Neuronal stem cell (in vitro differentiated cells): Measurements from ENCODE around the gene RNF220.

Experiments used
- DNase-seq: peaks from one replicate; pipeline ENCODE4 v3.0.0-alpha.2; 2013; ENCODE audit warnings: low spot score
- H2AFZ ChIP-seq: one replicate; pipeline ENCODE4 v1.6.1; 2013; ENCODE audit warnings: mild to moderate bottlenecking, low read length, inconsistent platforms
- H2AK5ac ChIP-seq: 2 replicates; pipeline ENCODE4 v1.6.1; 2013; ENCODE audit warnings: low read depth, mild to moderate bottlenecking, inconsistent platforms, low read length, moderate library complexity, mixed read lengths
- H2BK120ac ChIP-seq: 2 replicates; pipeline ENCODE4 v1.6.1; 2013; ENCODE audit warnings: low read depth, mild to moderate bottlenecking, inconsistent platforms, low read length, moderate library complexity, mixed read lengths
- H2BK12ac ChIP-seq: one replicate; pipeline ENCODE4 v1.6.1; 2013; ENCODE audit warnings: low read length, inconsistent platforms
- H2BK15ac ChIP-seq: 2 replicates; pipeline ENCODE4 v1.6.1; 2013; ENCODE audit warnings: mild to moderate bottlenecking, low read length, inconsistent platforms, mixed read lengths
- H2BK5ac ChIP-seq: one replicate; pipeline ENCODE4 v1.6.1; 2013; ENCODE audit warnings: inconsistent platforms, mild to moderate bottlenecking, low read length, moderate library complexity
- H3K14ac ChIP-seq: one replicate; pipeline ENCODE4 v1.6.1; 2013; ENCODE audit warnings: low read length, inconsistent platforms
- H3K18ac ChIP-seq: 2 replicates; pipeline ENCODE4 v1.6.1; 2013; ENCODE audit warnings: low read length, inconsistent platforms
- H3K23ac ChIP-seq: 2 replicates; pipeline ENCODE4 v1.6.1; 2013; ENCODE audit warnings: low read depth, mild to moderate bottlenecking, mixed read lengths, low read length, inconsistent platforms; ENCODE audit not compliant: poor library complexity
- H3K27ac ChIP-seq: replicated peaks from 3 replicates; pipeline ENCODE4 v1.5.1; 2013; ENCODE audit warnings: low read length, inconsistent platforms
- H3K27me3 ChIP-seq, 3 experiments: 2 replicates each; pipeline ENCODE4 v1.6.1; 2013; ENCODE audit warnings: low read length in 3 of 3, mild to moderate bottlenecking in 2 of 3, inconsistent platforms in 1 of 3, low read depth in 1 of 3, mixed read lengths in 1 of 3, moderate library complexity in 1 of 3; ENCODE audit not compliant: control insufficient read depth in 3 of 3, insufficient read depth in 3 of 3
- H3K36me3 ChIP-seq, 2 donors: replicated peaks in 1 of 2; 2 replicates each; pipeline ENCODE4 v1.6.1; 2013; ENCODE audit warnings: low read length in 2 of 2; ENCODE audit not compliant: control insufficient read depth in 2 of 2, insufficient read depth in 2 of 2
- H3K4ac ChIP-seq: 2 replicates; pipeline ENCODE4 v1.6.1; 2013; ENCODE audit warnings: inconsistent platforms, mild to moderate bottlenecking, low read length, moderate library complexity
- H3K4me1 ChIP-seq, 2 donors: 1 replicate in 1 of 2; 2 replicates in 1 of 2; pipeline ENCODE4 v1.6.1; 2013; ENCODE audit warnings: low read length in 2 of 2, low read depth in 1 of 2; ENCODE audit not compliant: control insufficient read depth in 2 of 2, insufficient read depth in 1 of 2
- H3K4me2 ChIP-seq: one replicate; pipeline ENCODE4 v1.6.1; 2013; ENCODE audit warnings: mild to moderate bottlenecking, low read length, inconsistent platforms; ENCODE audit not compliant: insufficient read depth, poor library complexity, severe bottlenecking
- H3K4me3 ChIP-seq, 2 donors: 2 replicates each; pipeline ENCODE4 v1.5.1; 2013; ENCODE audit warnings: low read length in 2 of 2, mild to moderate bottlenecking in 2 of 2, inconsistent platforms in 1 of 2, moderate library complexity in 1 of 2
- H3K79me1 ChIP-seq: one replicate; pipeline ENCODE4 v1.6.1; 2013; ENCODE audit warnings: low read depth, mild to moderate bottlenecking, inconsistent platforms, low read length, moderate library complexity
- H3K9ac ChIP-seq: one replicate; pipeline ENCODE4 v1.6.1; 2013; ENCODE audit warnings: mild to moderate bottlenecking, low read depth, low read length, inconsistent platforms; ENCODE audit not compliant: poor library complexity
- H3K9me3 ChIP-seq, 2 donors: replicated peaks in 1 of 2; 2 replicates each; pipeline versions ENCODE3 to v1.6.1; 2013; ENCODE audit warnings: low read length in 2 of 2, mild to moderate bottlenecking in 2 of 2, inconsistent platforms in 1 of 2, low read depth in 1 of 2, mixed read lengths in 1 of 2, moderate library complexity in 1 of 2; ENCODE audit not compliant: control insufficient read depth in 2 of 2, insufficient read depth in 1 of 2
- H4K8ac ChIP-seq: one replicate; pipeline ENCODE4 v1.6.1; 2013; ENCODE audit warnings: low read depth, mild to moderate bottlenecking, inconsistent platforms, low read length, moderate library complexity
- H4K91ac ChIP-seq: one replicate; pipeline ENCODE4 v1.6.1; 2013; ENCODE audit warnings: low read length, low read depth, mild to moderate bottlenecking, inconsistent platforms; ENCODE audit not compliant: poor library complexity
- WGBS, 2 donors: extraction: QIAGEN DNeasy Blood & Tissue Kit; methylation state at CpG; one replicate each; pipeline ENCODE4 v1.1.7; 2013; ENCODE audit warnings: missing lambda C conversion rate in 2 of 2, mixed read lengths in 1 of 2; ENCODE audit not compliant: insufficient read length in 2 of 2, insufficient replicate concordance in 1 of 2; ENCODE audit errors: extremely low coverage in 2 of 2; 5-methylcytosine and 5-hydroxymethylcytosine counted together

The RNF220 gene

DNA sequence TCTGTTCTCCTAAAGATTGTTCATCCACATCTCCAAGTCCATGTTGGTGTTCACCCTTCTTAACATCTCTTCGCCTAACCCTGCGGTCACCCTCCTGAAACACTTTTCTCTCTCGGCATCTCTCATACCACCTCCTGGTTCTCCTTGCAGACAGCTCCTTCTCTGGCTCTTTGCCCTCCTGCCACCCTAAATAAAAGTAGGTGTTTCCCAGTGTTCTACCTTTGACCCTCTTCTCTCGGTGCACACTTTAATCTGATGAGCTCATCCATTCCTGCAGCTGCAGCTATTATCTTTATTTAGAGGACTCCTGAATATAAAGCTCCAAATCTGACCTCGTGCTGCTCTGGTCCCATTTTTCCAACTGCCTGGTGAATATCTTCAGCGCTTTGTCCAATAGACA lies 142.3 kb downstream of the RNF220 start:
- Histone ChIP-seq H4K91ac (no peak overlapping the region), H2BK15ac (no peak overlapping the region), H3K36me3 (peaks cover 0 to 28% of the 10 kb centered on the region in 2 donors), H3K23ac (no peak overlapping the region), H4K8ac (no peak overlapping the region), H3K4ac (no peak overlapping the region), H3K27ac (no peak overlapping the region), H2AFZ (no peak overlapping the region), H3K18ac (no peak overlapping the region), H3K27me3 (peaks cover 2 to 55% (median 2%) of the 10 kb centered on the region in 3 experiments), H2BK5ac (no peak overlapping the region), H3K9me3 (peaks cover 2 to 7% of the 10 kb centered on the region in 2 donors), H2BK12ac (no peak overlapping the region), H3K4me3 (no peak overlapping the region), H3K4me1 (peaks cover 12 to 14% of the 10 kb centered on the region in 2 donors), H3K4me2 (no peak overlapping the region), H3K79me1 (no peaks in the 10 kb centered on the region), H2BK120ac (no peak overlapping the region), H2AK5ac (no peak overlapping the region), H3K9ac (no peak overlapping the region), H3K14ac (no peak overlapping the region)
- no peak for DNase-seq
- no CpG with 5 or more reads among the region's 6 CpGs for WGBS, 2 donors

DNA sequence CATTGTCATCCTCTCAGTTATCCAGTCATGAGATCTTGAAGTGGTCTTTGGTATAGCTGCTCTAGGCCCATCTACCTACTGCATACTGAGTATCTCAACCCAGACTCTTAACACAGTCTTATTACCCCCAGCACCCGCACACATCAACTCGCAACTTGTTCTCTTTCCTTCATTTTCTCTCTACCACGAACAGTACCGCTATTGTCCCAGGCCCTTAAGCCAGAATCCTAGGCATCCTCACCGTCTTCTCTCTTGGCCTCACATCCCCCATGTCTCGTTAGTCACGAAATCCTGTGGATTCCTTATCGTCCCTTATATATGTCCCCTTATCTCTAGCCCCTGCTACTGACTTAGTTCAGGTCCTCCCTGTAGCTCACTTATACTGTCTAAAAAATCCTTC lies 142.8 kb downstream of the RNF220 start:
- peaks cover 2 to 7% of the 10 kb centered on the region in 2 donors for H3K9me3 ChIP-seq
- H2BK15ac ChIP-seq, result no peak overlapping the region
- no peak for DNase-seq
- no peak overlapping the region for H3K9ac ChIP-seq
- no peak overlapping the region for H2BK12ac ChIP-seq
- H2BK120ac ChIP-seq, result no peak overlapping the region
- H3K4me1 ChIP-seq, result peaks cover 7 to 11% of the 10 kb centered on the region in 2 donors
- H4K91ac ChIP-seq, result no peak overlapping the region
- H3K4ac ChIP-seq, result no peak overlapping the region
- no peak overlapping the region for H3K23ac ChIP-seq
- no peak overlapping the region for H3K4me3 ChIP-seq
- H3K27me3 ChIP-seq, result peaks cover 2 to 52% (median 2%) of the 10 kb centered on the region in 3 experiments
- no peak overlapping the region for H3K14ac ChIP-seq
- H3K79me1 ChIP-seq, result no peaks in the 10 kb centered on the region
- H3K27ac ChIP-seq, result no peak overlapping the region
- no peak overlapping the region for H3K18ac ChIP-seq
- no peak overlapping the region for H2BK5ac ChIP-seq
- H2AK5ac ChIP-seq, result no peak overlapping the region
- H3K36me3 ChIP-seq, result peaks cover 0 to 28% of the 10 kb centered on the region in 2 donors
- H4K8ac ChIP-seq, result no peak overlapping the region
- no peak overlapping the region for H3K4me2 ChIP-seq
- no CpG with 5 or more reads among the region's 8 CpGs for WGBS, 2 donors
- no peak overlapping the region for H2AFZ ChIP-seq

DNA sequence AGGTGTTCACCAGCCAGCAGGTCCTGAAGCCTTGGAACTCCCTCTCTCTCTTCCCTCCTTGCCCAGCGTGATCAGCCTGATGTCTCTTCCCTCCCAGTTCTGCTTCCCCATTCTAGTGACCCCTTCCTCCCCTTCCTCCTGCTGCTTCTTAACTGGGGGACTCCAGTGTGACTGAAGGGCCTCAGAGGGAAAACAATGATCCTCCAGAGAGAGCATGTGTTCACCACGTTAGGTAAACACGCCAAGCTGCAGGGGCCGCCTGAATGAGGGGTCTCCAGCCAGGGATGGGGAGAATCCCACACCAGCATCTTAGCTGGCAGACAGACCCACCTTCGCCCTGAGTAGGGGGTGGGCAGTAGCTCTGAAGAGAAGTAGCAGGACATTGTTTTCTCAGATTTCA lies 144.5 kb downstream of the RNF220 start:
- Histone ChIP-seq H3K4me3 (no peak overlapping the region), H3K27me3 (peaks cover 2 to 45% (median 2%) of the 10 kb centered on the region in 3 experiments), H3K14ac (no peak overlapping the region), H2BK15ac (no peak overlapping the region), H2BK5ac (no peak overlapping the region), H3K18ac (no peak overlapping the region), H2BK120ac (no peak overlapping the region), H3K23ac (no peak overlapping the region), H3K4ac (no peak overlapping the region), H3K4me1 (no peaks in the 10 kb centered on the region), H3K9ac (no peak overlapping the region), H2BK12ac (no peak overlapping the region), H3K27ac (no peak overlapping the region), H3K36me3 (peaks cover 0 to 35% of the 10 kb centered on the region in 2 donors), H4K8ac (no peak overlapping the region), H2AFZ (no peak overlapping the region), H3K9me3 (peaks cover 2 to 7% of the 10 kb centered on the region in 2 donors), H4K91ac (no peak overlapping the region), H2AK5ac (no peak overlapping the region), H3K4me2 (no peak overlapping the region), H3K79me1 (no peaks in the 10 kb centered on the region)
- DNase-seq, result no peak
- WGBS, 2 donors, result no CpG with 5 or more reads among the region's 5 CpGs

DNA sequence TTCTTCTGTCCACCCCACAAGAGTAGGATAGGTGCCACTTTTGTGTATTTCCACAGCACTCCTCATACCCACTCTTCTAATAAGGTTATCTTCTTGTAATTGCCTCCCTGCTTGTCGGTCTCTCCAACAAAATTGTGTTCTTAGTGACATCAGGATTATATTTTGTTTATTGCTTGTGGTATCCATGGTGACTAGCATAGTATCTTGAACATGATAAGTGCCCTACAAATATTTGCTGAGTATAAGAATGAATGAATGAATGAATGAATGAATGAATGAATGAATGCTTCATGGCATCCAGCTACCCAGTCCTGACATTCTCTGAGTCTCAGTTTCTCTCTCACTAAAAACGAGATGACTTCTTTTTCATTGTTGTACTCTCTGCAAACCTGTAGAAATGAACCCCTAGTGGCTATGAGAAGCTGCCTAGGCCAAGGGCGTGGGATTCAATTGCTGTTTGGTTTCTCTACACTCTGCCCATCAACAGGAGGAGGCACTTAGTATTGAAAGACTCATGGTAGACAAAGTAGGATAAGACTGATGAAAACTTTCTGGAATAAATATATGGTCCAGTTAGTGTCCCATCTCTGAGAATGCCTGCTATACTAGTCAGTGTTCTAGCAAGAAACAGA lies 148.2 kb downstream of the RNF220 start:
- H3K18ac ChIP-seq, result no peak overlapping the region
- no peak overlapping the region for H2AK5ac ChIP-seq
- H3K36me3 ChIP-seq, result peaks cover 0 to 22% of the 10 kb centered on the region in 2 donors
- no peak overlapping the region for H3K4me3 ChIP-seq
- no peaks in the 10 kb centered on the region for H3K79me1 ChIP-seq
- H3K9me3 ChIP-seq, result no peaks in the 10 kb centered on the region
- H3K27ac ChIP-seq, result no peak overlapping the region
- H2AFZ ChIP-seq, result no peak overlapping the region
- H3K14ac ChIP-seq, result no peak overlapping the region
- no peak overlapping the region for H3K23ac ChIP-seq
- WGBS, 2 donors, result no CpG with 5 or more reads among the region's 3 CpGs
- no peak overlapping the region for H4K91ac ChIP-seq
- H3K4me2 ChIP-seq, result no peak overlapping the region
- no peak overlapping the region for H2BK120ac ChIP-seq
- H3K9ac ChIP-seq, result no peak overlapping the region
- H4K8ac ChIP-seq, result no peak overlapping the region
- H3K4ac ChIP-seq, result no peak overlapping the region
- peaks cover 0 to 2% of the 10 kb centered on the region in 2 donors for H3K4me1 ChIP-seq
- peaks cover 0 to 15% (median 0%) of the 10 kb centered on the region in 3 experiments for H3K27me3 ChIP-seq
- no peak overlapping the region for H2BK15ac ChIP-seq
- no peak overlapping the region for H2BK12ac ChIP-seq
- no peak overlapping the region for H2BK5ac ChIP-seq
- no peak for DNase-seq
